ENCODE results near the gene SPIRE1.

DNA sequence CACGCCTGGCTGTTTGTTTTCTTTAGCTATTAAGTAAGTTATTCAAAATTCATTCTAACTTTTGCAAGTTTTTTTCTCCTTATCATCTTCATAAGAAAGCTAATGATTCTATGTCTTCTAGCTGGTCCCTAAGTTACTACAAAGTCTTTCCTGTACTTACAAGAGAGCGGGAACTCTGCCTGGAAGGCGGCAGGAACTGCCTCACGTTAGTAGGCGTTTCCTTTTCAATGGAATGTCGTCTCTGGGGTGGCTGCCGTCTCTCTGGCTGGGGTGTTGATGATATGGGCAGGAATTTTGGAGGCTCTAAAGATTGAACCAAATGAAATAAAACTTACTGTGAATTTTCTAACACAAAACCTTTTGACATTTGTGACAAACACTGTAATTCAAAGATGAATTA is 194.7 kb downstream of the SPIRE1 start:
- TF ChIP-seq, protein P1, sequence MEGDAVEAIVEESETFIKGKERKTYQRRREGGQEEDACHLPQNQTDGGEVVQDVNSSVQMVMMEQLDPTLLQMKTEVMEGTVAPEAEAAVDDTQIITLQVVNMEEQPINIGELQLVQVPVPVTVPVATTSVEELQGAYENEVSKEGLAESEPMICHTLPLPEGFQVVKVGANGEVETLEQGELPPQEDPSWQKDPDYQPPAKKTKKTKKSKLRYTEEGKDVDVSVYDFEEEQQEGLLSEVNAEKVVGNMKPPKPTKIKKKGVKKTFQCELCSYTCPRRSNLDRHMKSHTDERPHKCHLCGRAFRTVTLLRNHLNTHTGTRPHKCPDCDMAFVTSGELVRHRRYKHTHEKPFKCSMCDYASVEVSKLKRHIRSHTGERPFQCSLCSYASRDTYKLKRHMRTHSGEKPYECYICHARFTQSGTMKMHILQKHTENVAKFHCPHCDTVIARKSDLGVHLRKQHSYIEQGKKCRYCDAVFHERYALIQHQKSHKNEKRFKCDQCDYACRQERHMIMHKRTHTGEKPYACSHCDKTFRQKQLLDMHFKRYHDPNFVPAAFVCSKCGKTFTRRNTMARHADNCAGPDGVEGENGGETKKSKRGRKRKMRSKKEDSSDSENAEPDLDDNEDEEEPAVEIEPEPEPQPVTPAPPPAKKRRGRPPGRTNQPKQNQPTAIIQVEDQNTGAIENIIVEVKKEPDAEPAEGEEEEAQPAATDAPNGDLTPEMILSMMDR (conservative IDR thresholded peaks at IDR 0.05; ENCODE audit: low read length), result no peak
- TF ChIP-seq EZH2phosphoT487 (IDR thresholded peaks at IDR 0.05; ENCODE audit: borderline replicate concordance, low read depth, low read length), result no peak
